Measurements from ENCODE around the gene ANKRD55. TPM values are rescaled to one million over a fixed set of nuclear protein-coding genes. Genes with fewer than 3 reads are reported as not detected.
"Not testable (repeated sequence)": the region's sequence is repeated elsewhere in the genome, so short reads cannot be mapped to it uniquely, and the experiment has no call there.

ANKRD55 gene
- total and polyA plus RNA-seq, 9 donors, result 0.05 to 0.25 (median 0.23) TPM; not detected in 6

GRCh38 chr5:56267856-56268255 lies 34.7 kb upstream of the ANKRD55 start:
- Histone ChIP-seq H3K27ac (no peak overlapping the region), H3K27me3 (no peaks in the 10 kb centered on the region), H3K4me3 (no peak overlapping the region), H3K9me3 (no peaks in the 10 kb centered on the region), H3K4me1 (ENCODE audit: insufficient read depth) (peaks cover 2% of the 10 kb centered on the region), H3K36me3 (no peaks in the 10 kb centered on the region)
- intact Hi-C loops (cut with DNase I), result loop anchor here in 1 of 4 donors (10.0 kb wide), 1 partner anchor 957 kb away; no protein-coding TSS in a partner anchor
- no peak for DNase-seq
- TF ChIP-seq, protein P1, sequence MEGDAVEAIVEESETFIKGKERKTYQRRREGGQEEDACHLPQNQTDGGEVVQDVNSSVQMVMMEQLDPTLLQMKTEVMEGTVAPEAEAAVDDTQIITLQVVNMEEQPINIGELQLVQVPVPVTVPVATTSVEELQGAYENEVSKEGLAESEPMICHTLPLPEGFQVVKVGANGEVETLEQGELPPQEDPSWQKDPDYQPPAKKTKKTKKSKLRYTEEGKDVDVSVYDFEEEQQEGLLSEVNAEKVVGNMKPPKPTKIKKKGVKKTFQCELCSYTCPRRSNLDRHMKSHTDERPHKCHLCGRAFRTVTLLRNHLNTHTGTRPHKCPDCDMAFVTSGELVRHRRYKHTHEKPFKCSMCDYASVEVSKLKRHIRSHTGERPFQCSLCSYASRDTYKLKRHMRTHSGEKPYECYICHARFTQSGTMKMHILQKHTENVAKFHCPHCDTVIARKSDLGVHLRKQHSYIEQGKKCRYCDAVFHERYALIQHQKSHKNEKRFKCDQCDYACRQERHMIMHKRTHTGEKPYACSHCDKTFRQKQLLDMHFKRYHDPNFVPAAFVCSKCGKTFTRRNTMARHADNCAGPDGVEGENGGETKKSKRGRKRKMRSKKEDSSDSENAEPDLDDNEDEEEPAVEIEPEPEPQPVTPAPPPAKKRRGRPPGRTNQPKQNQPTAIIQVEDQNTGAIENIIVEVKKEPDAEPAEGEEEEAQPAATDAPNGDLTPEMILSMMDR (IDR thresholded peaks at IDR 0.05), result no peak
- TF ChIP-seq EP300 (IDR thresholded peaks at IDR 0.05), result no peak
- TF ChIP-seq POLR2A (IDR thresholded peaks at IDR 0.05), result no peak
- 94 to 95% (median 95%) methylated on average over 3 of the region's 3 CpGs for WGBS, 3 donors

- TF ChIP-seq, protein P1 (IDR thresholded peaks at IDR 0.05), result no peak
- no peak for TF ChIP-seq EP300 (IDR thresholded peaks at IDR 0.05)
- TF ChIP-seq POLR2A (IDR thresholded peaks at IDR 0.05), result no peak
- WGBS, 3 donors, result 79 to 82% (median 82%) methylated on average over 5 of the region's 5 CpGs
- H3K4me1 ChIP-seq (ENCODE audit: insufficient read depth), result no peaks in the 10 kb centered on the region
- H3K27ac ChIP-seq, result no peak overlapping the region
- H3K36me3 ChIP-seq, result no peaks in the 10 kb centered on the region
- H3K9me3 ChIP-seq, result no peaks in the 10 kb centered on the region
- no peak for DNase-seq
- H3K27me3 ChIP-seq, result no peaks in the 10 kb centered on the region
- no peak overlapping the region for H3K4me3 ChIP-seq
- intact Hi-C loops (cut with DNase I), result loop anchor here in 1 of 4 donors (10.0 kb wide), 1 partner anchor 960 kb away; no protein-coding TSS in a partner anchor
Observed at GRCh38 chr5:56264417-56265025, 31.4 kb upstream of the ANKRD55 start.

GRCh38 chr5:56262279-56262678 lies 29.1 kb upstream of the ANKRD55 start:
- Histone ChIP-seq H3K27ac (no peak overlapping the region), H3K4me1 (ENCODE audit: insufficient read depth) (no peaks in the 10 kb centered on the region), H3K4me3 (no peak overlapping the region), H3K36me3 (no peaks in the 10 kb centered on the region), H3K27me3 (no peaks in the 10 kb centered on the region), H3K9me3 (no peaks in the 10 kb centered on the region)
- 78 to 86% (median 85%) methylated on average over 3 of the region's 3 CpGs for WGBS, 3 donors
- intact Hi-C loops (cut with DNase I), result loop anchor here in 1 of 4 donors (10.0 kb wide), 1 partner anchor 963 kb away; no protein-coding TSS in a partner anchor
- no peak for TF ChIP-seq POLR2A (IDR thresholded peaks at IDR 0.05)
- no peak for TF ChIP-seq EP300 (IDR thresholded peaks at IDR 0.05)
- TF ChIP-seq, protein P1 (IDR thresholded peaks at IDR 0.05), result no peak
- no peak for DNase-seq

DNA sequence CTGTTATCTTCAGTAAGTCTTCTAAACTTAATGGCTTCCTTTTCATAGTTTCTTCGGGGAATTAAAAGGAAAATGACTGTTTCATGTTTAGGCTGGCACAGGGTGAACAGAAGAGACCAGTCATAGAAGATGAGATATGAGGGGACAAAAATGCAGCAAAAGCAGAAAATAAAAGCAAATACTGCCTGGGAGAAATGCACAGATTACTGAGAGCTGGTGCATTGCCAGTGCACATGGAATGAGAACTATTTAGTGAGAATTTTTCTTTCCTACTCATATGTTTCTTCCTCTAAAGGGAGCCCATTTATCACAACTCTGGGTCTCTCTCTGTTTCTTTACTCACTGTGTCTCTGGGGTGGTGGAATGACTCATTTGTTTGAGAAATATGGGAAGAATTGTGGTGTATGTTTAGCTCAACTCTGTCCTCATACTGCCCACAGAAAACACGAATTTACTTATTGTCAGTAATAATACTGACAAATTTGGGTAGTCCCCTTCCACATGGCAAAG lies 25.9 kb upstream of the ANKRD55 start:
- Histone ChIP-seq H3K27me3 (no peaks in the 10 kb centered on the region), H3K9me3 (no peaks in the 10 kb centered on the region), H3K36me3 (no peaks in the 10 kb centered on the region), H3K27ac (no peak overlapping the region), H3K4me1 (ENCODE audit: insufficient read depth) (no peaks in the 10 kb centered on the region), H3K4me3 (no peak overlapping the region)
- DNase-seq, result no peak
- TF ChIP-seq POLR2A (IDR thresholded peaks at IDR 0.05), result no peak
- TF ChIP-seq, protein P1 (IDR thresholded peaks at IDR 0.05), result no peak
- TF ChIP-seq EP300 (IDR thresholded peaks at IDR 0.05), result no peak
- 1 to 6% (median 3%) methylated on average over 2 of the region's 2 CpGs for WGBS, 3 donors
- intact Hi-C loops (cut with DNase I), result no loop called here

- DNase-seq; H3K9me3 ChIP-seq; H3K27me3 ChIP-seq; intact Hi-C loops (cut with DNase I); H3K4me1 ChIP-seq (ENCODE audit: insufficient read depth); H3K4me3 ChIP-seq; H3K36me3 ChIP-seq; H3K27ac ChIP-seq: not testable (repeated sequence)
- WGBS, 3 donors, result 87 to 93% (median 91%) methylated on average over 26 to 30 of the region's 30 CpGs
Observed at GRCh38 chr5:56257763-56258529, 24.8 kb upstream of the ANKRD55 start.
